Superior temporal gyrus (tissue), 1 donor: ENCODE measurements around the gene CPNE6.
"Not testable (repeated sequence)": the region's sequence is repeated elsewhere in the genome, so short reads cannot be mapped to it uniquely, and the experiment has no call there.

ENCODE experiments used
- DNase-seq: peaks from one replicate; pipeline ENCODE4 v3.0.0-alpha.2; 2016; ENCODE audit errors: extremely low spot score

CPNE6 gene

DNA sequence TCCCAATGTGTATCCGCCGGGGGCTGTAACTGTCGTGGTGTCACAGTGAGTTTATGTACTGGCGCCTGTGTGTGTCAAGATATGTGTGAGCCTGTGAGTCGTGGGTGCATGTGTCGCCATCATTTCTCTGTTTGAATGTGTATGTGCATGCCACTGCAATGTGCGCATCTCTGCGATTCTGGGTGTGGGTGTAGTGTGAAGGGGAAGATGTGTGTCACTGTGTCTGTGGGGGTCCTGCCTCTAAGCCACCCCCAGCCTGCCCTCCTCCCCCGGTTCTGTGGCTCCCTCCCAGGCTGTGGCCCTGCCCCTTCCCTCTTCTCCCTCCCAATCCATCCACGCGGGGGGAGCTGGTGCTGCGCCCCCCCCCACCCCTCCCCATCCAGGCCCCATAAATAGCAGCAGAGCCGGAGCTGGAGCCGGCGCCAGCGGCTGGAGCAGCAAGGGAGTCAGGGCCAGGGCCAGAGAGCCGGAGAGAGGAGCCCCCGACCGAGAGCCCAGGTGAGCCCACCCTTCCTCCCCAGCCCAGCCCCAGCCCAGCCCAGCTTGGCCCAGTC lies at the start of gene CPNE6:
Gene CPNE6, plus strand, starts transcription at position 419 of the 554 bp plus-strand sequence. CDS start 1,375 bp downstream, outside the sequence.
- DNase-seq, result peak; percentile 53

DNA sequence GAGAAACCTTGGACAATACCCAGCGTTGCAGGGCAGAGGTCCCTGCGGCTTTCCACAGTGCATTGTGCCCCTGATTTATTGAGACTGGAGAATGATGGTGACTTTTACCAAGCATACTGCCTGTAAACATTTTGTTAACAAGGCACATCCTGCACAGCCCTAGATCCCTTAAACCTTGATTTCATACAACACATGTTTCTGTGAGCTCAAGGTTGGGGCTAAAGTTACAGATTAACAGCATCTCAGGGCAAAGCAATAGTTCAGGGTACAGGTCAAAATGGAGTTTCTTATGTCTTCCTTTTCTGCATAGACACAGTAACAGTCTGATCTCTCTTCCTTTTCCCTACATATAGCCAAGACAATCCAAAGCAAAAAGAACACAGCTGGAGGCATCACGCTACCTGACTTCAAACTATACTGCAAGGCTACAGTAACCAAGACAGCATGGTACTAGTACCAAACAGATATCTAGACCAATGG lies 46.4 kb upstream of the CPNE6 start:
- not testable (repeated sequence) for DNase-seq

DNA sequence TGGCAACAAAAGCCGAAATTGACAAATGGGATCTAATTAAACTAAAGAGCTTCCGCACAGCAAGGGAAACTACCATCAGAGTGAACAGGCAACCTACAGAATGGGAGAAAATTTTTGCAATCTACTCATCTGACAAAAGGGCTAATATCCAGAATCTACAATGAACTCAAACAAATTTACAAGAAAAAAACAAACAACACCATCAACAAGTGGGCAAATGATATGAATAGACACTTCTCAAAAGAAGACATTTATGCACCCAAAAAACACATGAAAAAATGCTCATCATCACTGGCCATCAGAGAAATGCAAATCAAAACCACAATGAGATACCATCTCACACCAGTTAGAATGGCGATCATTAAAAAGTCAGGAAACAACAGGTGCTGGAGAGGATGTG lies 41.7 kb upstream of the CPNE6 start:
- DNase-seq, result not testable (repeated sequence)

DNA sequence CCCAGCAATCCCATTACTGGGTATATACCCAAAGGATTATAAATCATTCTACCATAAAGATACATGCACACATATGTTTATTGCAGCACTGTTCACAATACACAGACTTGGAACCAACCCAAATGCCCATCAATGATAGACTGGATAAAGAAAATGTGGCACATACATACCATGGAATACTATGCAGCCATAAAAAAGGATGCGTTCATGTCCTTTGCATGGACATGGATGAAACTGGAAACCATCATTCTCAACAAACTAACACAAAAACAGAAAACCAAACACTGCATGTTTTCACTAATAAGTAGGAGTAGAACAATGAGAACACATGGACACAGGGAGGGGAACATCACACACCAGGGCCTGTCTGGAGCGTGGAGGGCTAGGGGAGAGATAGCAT lies 40.0 kb upstream of the CPNE6 start:
- DNase-seq, result not testable (repeated sequence)

DNA sequence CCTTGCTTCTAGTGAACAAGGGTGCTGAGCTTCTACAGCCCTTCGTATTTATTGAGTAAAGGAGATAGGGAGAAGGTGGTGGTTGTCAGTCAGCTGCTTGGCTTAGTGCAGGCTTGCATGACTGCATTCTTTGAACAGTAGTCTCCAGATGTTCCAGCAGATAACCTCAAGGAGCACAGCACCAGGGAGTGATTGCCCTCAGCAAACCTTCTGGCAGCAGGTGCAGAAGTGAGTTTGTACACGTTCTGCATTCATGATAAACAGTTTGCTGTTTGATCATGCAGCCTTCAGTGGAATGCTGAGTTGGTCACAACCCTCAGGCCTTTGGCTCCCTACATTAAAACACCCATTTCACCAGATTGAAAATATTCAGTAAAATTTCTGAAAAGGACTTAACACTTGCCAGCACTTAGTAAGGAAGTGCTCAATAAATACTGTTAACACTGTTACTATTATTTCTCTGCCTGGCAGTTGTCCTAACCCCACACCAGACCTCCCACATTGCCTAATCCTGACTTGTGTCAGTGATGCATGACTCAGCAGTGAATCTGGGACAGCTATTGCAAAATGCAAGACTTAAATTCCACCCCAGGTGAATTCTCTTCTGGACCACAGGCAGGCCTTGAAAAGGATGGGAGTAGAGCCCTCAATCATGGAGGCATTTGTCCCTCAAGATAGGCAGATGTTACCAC lies 38.5 kb upstream of the CPNE6 start:
- DNase-seq, result no peak

DNA sequence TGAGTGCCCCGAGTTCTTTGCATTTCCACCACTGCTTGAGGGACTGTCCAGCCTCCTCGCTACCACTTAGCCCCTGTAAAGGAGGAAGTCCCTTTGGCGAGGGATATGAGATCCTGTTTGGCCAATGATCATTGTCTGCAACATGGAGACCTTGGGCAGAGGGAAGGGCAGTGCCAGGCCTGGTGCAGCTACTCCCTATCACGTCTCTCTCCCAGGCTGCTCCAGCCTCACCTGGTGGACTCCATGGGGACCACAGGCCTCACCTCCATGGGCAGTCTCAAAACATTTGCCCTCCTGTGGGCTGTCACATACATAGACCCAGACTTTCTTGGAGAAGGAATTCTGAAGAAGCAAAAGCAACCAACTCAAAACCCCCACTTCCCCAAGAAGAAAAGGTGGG lies 35.6 kb upstream of the CPNE6 start:
- DNase-seq, result not testable (repeated sequence)

DNA sequence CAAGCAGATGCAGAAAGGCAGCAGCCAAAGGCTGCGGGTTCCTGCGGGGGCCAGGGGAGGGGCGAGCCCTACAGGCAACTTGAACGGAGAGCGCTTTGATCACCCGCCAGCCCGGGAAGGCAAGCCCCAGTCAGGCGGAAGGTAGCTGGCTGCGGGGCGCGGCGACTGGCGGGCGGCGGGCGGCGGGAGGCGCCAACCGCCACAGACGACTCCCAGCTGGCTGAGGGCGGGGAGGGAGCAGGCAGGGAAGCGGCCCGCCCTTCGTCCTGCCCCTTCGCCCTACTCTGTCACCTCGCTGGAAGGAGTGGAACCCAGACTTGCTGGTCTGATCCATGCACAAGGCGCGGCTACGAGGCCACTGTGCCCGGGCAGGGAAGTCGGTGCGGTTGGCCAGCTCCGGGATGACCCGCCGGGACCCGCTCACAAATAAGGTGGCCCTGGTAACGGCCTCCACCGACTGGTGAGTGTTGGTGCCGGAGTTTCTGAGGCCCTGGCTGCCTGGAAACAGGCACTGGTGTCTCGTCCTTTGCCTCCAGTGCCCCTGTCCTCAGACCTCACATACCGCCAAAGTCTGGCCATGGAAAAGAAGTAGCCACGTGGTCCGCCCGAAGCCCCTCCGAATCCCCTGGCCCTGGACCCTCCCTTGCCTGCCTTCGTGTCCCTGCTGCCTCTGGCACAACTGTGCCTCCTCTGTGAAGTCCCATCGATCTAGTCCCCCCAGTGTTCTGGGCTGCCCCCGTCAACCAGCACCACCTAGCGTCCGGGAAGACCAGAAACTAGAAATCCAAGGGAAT lies 35.0 kb upstream of the CPNE6 start:
- peak; percentile 84 for DNase-seq

DNA sequence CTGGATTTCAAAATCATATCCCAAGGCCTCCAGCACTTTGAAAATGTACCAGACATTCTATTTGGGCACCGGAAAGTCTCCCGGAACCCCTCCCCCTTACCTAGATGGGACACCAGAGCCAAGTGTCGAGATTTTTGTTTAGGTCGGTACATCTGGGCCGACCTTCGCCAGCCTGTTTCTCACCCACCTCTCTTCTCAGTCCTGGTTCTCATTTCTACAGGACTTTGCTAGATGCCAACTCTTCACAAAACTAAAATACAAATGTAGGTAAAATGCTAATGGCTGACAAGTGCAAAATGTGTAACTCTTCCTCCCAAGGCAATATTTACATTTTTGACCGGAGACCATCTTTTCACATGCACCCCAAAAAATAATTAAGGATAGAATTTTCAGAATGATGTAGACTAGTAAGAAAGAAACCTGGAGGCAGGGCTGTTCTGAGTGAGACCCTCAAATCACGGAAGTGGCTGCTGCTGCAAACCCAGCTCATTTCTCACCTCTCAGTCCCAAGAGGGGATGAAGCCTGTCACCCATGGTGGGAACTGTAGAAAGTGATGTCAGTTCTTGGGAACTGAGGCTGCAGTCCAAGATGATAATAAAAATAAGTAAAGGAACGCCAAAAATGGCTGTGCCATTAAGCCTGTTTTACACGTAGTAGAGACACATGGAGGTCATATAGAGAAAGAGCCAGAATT lies 34.3 kb upstream of the CPNE6 start:
- DNase-seq, result not testable (repeated sequence)

DNA sequence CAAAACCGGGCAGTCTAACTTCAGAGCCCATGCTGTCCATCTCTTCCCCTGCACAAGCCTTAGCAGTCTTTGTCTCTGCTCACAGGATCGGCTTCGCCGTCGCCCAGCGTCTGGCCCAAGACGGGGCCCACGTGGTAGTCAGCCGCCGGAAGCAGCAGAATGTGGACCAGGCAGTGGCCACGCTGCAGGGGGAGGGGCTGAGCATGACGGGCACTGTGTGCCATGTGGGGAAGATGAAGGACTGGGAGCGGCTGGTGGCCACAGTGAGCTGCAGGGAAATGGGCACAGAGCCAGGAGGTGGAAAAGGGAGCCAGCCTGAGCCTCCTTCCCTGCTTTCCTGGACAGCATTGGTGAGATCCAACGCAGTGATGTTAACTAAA lies 33.7 kb upstream of the CPNE6 start:
- DNase-seq, result no peak

DNA sequence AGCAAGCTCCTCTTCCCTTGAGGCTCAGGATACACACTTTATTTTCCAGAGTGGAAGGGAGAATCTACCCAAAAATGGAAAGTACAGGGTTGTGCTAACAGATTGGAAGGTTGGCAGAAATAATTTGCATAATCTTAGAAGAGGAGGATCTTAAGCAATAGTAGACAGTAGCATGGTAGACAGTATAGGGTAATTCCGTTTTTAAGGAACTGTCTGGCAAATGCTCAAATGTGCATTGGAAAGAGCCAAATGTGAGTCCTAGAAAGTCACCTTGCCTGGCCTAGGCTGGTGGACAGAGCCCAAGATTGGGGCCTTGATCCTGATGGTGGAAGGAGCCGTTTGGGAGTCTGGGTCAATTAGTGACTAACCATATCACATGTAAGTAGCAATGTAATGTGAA lies 32.7 kb upstream of the CPNE6 start:
- DNase-seq, result no peak

DNA sequence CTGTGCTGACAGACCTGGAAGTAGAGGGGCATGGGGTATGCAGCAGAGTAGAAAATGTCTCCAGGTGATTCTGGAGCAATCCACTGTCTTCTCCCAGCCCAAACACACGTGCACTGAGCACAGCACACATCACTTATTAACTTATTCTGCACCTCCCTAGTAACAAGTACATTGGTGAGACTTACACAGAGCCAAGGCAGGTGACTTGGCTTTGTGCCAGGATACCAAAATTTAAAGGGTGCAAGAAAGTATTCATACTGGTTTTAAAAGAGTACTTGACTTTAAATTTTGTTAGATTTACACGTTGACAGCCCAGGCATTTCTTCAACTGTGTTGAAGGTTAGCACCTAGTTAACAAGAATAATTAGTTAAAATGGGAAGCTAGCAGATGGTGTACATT lies 30.7 kb upstream of the CPNE6 start:
- DNase-seq, result no peak

DNA sequence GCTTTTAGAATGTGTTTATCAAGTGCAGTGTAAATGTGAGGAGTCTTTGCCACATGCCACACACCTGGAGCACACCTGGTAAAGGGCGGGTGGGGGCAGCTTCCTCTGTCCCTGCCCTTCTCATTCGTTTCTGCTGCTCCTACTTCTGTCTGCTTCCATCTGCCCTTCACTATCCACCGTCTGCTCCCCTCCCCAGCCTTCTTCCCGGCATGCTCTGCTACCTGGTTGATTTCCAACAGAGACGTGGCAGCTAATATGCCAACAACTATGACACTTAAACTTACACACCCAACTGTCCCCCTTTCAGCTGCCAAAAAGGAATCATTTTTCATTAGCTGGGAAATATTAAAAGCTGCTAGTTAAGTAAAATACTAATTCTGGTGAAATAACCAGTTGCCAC lies 28.6 kb upstream of the CPNE6 start:
- DNase-seq, result no peak

DNA sequence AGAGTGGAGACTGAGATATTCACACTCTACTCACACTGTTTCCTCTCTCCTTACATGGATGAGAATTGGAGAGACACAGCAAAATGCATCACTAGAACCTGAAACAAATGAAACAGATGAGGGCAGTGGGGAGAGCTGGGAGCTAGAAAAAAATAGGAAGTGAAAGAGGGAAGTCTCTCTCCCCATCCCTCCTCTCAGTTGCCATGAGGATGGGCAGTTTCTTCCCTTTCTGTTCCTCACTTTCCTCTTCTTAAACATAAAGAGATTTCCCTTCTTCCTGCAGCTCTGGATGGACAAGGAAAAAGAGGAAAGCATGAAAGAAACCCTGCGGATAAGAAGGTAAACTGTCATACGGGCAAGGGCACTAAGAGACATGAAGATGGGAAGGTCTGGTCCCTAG lies 22.4 kb upstream of the CPNE6 start:
- DNase-seq, result not testable (repeated sequence)

DNA sequence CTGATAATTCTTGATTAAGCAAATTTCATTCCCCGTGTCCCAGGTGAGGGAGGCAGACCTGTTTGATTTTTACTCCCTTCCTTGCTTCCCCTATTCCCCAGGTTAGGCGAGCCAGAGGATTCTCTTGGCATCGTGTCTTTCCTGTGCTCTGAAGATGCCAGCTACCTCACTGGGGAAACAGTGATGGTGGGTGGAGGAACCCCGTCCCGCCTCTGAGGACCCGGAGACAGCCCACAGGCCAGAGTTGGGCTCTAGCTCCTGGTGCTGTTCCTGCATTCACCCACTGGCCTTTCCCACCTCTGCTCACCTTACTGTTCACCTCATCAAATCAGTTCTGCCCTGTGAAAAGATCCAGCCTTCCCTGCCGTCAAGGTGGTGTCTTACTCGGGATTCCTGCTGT lies 20.6 kb upstream of the CPNE6 start:
- not testable (repeated sequence) for DNase-seq

DNA sequence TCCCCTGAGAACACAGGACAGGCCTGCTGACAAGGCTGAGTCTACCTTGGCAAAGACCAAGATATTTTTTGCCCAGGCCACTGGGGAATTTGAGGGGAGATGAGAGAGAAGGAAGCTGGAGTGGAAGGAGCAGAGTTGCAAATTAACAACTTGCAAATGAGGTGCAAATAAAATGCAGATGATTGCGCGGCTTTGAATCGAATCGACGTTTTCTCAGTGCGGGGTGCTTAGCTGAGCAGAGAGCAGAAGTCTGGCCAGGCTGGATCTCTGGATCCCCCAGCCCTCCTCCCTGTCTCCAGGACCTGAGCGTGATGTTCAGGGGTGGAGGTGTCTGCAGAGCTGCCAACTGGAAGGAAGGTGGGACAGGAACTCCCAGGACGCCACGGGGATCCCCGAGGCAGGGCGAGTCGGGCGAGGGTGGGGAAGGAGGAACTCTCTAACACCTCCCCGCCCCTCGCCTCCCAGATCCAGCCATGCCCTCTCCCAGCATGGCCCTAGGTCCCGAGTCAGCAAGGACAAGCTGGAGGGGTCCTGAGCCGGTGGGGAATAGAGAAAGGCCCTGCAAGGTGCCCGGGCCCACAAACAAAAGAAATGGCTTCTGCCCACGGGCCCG lies 20.1 kb upstream of the CPNE6 start:
- no peak for DNase-seq

DNA sequence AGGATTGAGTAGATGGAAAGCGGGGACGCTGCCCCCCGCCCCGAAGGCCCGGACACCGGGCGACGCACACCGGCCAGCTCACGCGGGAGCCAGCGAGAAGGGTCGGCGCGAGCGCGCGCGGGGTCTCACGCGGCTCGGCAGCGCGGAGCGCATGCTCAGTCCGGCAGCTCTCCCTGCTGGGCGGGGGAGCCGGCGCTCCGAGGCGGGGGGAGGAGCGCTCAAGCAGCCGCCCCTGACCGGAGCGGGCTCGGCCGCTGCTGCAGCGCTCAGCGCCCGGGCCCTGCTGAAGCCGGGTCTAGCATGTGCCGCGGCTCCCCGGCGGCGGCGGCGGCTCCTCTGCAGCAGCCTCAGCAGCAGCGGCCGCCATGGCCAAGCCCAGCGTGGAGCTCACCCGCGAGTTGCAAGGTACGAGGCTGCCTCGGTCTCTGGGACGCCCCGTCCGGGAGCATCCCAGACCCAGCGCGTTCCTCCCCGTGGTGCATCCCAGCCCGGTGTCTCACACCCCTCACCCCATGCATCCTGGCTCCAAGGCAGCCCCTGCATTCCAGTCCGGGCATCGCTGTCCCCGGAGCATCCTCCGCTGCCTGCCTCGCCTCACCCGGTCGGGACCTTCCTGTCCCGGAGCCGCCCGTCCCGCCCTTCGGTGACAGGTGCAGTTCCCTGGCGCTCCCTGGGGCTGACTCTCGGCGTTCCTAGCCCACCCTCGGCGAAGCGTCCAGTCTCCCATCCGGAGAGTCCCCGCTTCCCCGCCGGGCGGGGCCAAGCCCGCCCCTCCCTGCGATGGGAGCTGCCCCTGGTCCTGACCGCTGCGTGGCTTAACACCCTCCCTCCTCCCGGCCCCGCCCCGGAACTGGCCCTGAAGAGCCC lies 19.3 kb upstream of the CPNE6 start, which contains the start of gene CARMIL3:
Gene CARMIL3, plus strand, starts transcription at position 221 of the 867 bp plus-strand sequence. Its CDS starts 145 bp downstream, at position 366.
- peak; percentile 74 for DNase-seq

DNA sequence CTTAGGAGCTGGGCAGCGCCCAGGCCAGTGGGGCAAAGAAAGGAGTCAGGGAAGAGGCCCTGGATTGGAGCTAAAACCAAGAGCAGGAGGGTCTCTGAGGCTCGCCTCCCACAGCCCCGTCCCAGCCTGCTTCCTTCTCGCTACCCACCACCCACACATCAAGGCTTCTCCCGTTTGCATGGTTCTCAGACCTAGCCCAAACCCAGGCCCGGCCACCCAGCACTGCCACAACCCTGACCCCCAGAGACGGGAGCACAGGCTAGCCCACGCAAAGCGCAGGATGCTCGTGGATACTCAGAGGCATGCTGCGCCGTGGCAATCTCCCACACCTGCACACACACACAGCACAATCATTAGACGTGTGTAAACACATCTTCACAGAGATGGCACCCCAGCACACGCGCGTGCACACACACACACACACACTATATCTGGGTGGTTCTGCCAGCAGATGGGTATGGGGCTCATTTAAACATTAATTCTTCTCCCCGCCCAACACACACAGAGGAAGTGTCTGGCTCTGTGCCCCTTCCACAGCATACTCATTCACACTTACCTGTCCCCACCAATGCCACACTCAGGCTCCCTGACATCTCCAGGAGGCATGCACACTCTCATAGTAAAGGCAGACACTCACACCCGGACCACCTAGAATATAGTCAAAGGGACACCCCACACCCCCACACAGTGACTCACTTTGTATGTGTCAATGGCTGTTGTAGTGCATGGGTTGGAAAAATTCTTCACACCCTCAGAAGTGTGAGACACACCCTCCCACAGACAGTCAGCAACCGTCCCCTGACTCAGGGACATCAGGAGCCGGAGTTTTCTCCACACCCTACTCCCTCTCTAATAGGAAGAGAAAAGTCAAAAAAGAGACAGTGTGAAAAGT lies 18.5 kb upstream of the CPNE6 start:
- peak; percentile 48 for DNase-seq

DNA sequence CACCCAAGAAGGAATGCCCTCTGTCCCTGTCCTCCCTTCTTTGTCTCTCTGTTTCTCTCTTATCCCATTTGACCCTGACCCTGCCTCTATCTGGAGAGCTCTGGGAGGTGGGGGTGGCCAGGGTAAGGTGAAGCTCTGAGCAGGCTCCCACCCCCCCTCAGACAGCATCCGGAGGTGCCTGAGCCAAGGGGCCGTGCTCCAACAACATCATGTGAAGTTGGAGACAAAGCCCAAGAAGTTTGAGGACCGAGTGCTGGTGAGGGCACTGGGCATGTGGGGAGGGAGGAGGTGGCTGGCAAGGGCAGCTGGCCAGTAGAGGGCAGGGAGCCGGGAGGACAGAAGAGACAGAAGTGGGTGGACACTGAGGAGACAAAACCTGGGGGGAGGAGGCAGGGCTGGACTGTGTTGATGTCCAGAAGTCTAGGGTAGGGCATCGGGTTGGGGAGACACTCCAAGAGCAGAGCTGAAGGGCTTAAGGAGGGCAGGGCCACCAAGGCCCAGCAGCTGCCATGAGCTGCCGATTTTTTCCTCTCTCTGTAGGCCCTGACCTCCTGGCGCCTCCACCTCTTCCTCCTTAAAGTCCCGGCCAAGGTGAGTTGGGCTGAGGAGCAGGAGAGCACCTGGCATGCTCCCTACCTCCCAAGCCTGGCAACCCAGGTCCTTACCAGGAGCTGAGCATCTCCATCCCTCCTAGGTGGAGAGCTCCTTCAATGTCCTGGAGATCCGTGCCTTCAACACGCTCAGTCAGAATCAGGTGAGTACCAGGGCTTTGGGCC lies 17.6 kb upstream of the CPNE6 start:
- no peak for DNase-seq

DNA sequence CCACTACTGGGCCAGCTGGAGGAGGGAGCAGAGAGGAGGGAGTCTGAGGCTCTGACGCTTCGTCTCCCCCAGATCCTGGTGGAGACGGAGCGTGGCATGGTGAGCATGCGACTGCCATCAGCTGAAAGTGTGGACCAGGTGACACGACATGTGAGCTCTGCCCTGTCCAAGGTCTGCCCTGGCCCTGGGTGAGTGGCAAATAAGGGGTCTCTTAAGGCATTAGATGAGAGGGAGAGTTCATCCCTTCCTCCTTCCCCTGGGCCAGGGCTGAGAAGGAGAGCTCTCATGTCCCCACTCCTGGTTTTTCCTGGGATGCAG lies 17.1 kb upstream of the CPNE6 start:
- no peak for DNase-seq
